CD14-positive monocyte (primary cell): ENCODE data around the gene FTSJ3. TPM values are rescaled to one million over a fixed set of nuclear protein-coding genes. Genes with fewer than 3 reads are reported as not detected.
A peak's percentile ranks its signal among the peaks of the same experiment; 100 is the strongest.

Source experiments
- DNase-seq, 3 donors: peaks; one replicate each; pipeline ENCODE4 v3.0.0-alpha.2; 2011 to 2022
- H2AFZ ChIP-seq: 2 replicates; pipeline ENCODE4 v1.6.0; 2012; ENCODE audit warnings: mild to moderate bottlenecking, low read depth, low read length, inconsistent platforms; ENCODE audit not compliant: insufficient read depth, poor library complexity, severe bottlenecking
- H3K27ac ChIP-seq, 2 donors: 1 replicate in 1 of 2; 2 replicates in 1 of 2; pipeline ENCODE4 v1.5.1; 2012 to 2013; ENCODE audit warnings: low read length in 2 of 2, control low read depth in 1 of 2, inconsistent platforms in 1 of 2, low read depth in 1 of 2, mild to moderate bottlenecking in 1 of 2
- H3K27me3 ChIP-seq, 2 donors: one replicate each; pipeline versions ENCODE4 v1.6.0 to v1.6.1; 2011 to 2013; ENCODE audit warnings: low read length in 2 of 2; ENCODE audit not compliant: control insufficient read depth in 2 of 2, insufficient read depth in 2 of 2
- H3K36me3 ChIP-seq, 2 donors: replicated peaks in 1 of 2; 1 replicate in 1 of 2; 2 replicates in 1 of 2; pipeline versions ENCODE4 v1.5.1 to v1.6.1; 2012 to 2013; ENCODE audit warnings: low read length in 2 of 2, control low read depth in 1 of 2, inconsistent platforms in 1 of 2, mild to moderate bottlenecking in 1 of 2; ENCODE audit not compliant: insufficient read depth in 2 of 2, control insufficient read depth in 1 of 2
- H3K4me1 ChIP-seq, 2 donors: 1 replicate in 1 of 2; 2 replicates in 1 of 2; pipeline versions ENCODE4 v1.5.1 to v1.6.1; 2012 to 2013; ENCODE audit warnings: low read length in 2 of 2, control low read depth in 1 of 2, inconsistent platforms in 1 of 2, mild to moderate bottlenecking in 1 of 2, moderate library complexity in 1 of 2; ENCODE audit not compliant: insufficient read depth in 2 of 2, control insufficient read depth in 1 of 2
- H3K4me2 ChIP-seq: replicated peaks from 2 replicates; pipeline ENCODE3; 2012; ENCODE audit warnings: low read length, moderate library complexity, mild to moderate bottlenecking; ENCODE audit not compliant: poor library complexity, severe bottlenecking; ENCODE audit errors: extremely low read depth
- H3K4me3 ChIP-seq, 3 experiments: fragments of 200-600 bp in 1 of 3; sonication (generic) in 1 of 3; replicated peaks in 1 of 3; 1 replicate in 2 of 3; 2 replicates in 1 of 3; pipeline ENCODE4 v1.5.1; 2011 to 2013; ENCODE audit warnings: low read length in 3 of 3, mild to moderate bottlenecking in 3 of 3, control low read depth in 2 of 3, low read depth in 2 of 3, inconsistent platforms in 1 of 3, moderate library complexity in 1 of 3
- H3K79me2 ChIP-seq: 2 replicates; pipeline ENCODE4 v1.6.0; 2012; ENCODE audit warnings: mild to moderate bottlenecking, control low read depth, inconsistent platforms, low read length, moderate library complexity; ENCODE audit not compliant: insufficient read depth
- H3K9ac ChIP-seq: 2 replicates; pipeline ENCODE4 v1.6.0; 2017; ENCODE audit warnings: low read length, mild to moderate bottlenecking; ENCODE audit not compliant: insufficient read depth, poor library complexity, severe bottlenecking
- H3K9me3 ChIP-seq, 2 donors: replicated peaks in 1 of 2; 1 replicate in 1 of 2; 2 replicates in 1 of 2; pipeline versions ENCODE4 v1.5.1 to v1.6.1; 2012 to 2013; ENCODE audit warnings: low read length in 2 of 2, control low read depth in 1 of 2; ENCODE audit not compliant: control insufficient read depth in 1 of 2, insufficient read depth in 1 of 2
- H4K20me1 ChIP-seq: 2 replicates; pipeline ENCODE4 v1.6.0; 2012; ENCODE audit warnings: mild to moderate bottlenecking, low read length, control low read depth, moderate library complexity; ENCODE audit not compliant: insufficient read depth
- H3K27ac Mint-ChIP-seq, 7 donors: one replicate each; pipeline ENCODE4 v1.8.0; 2020; ENCODE audit warnings: mild to moderate bottlenecking in 7 of 7, mixed read lengths in 7 of 7, moderate library complexity in 6 of 7, inconsistent platforms in 2 of 7
- H3K27me3 Mint-ChIP-seq, 3 donors: one replicate each; pipeline ENCODE4 v1.8.0; 2021 to 2022; ENCODE audit warnings: low read depth in 3 of 3, mild to moderate bottlenecking in 3 of 3, mixed read lengths in 3 of 3, moderate library complexity in 3 of 3, inconsistent platforms in 1 of 3
- H3K36me3 Mint-ChIP-seq, 2 donors: one replicate each; pipeline ENCODE4 v1.8.0; 2020; ENCODE audit warnings: mixed read lengths in 2 of 2, inconsistent platforms in 1 of 2, mild to moderate bottlenecking in 1 of 2
- H3K4me1 Mint-ChIP-seq: one replicate; pipeline ENCODE4 v1.8.0; 2020; ENCODE audit warnings: mild to moderate bottlenecking, mixed read lengths
- H3K4me3 Mint-ChIP-seq, 2 donors: one replicate each; pipeline ENCODE4 v1.8.0; 2020; ENCODE audit warnings: mild to moderate bottlenecking in 2 of 2, mixed read lengths in 2 of 2, moderate library complexity in 1 of 2
- H3K9me3 Mint-ChIP-seq, 7 donors: one replicate each; pipeline ENCODE4 v1.8.0; 2020 to 2022; ENCODE audit warnings: mixed read lengths in 7 of 7, mild to moderate bottlenecking in 6 of 7, moderate library complexity in 6 of 7, inconsistent platforms in 2 of 7
- CTCF ChIP-seq: fragments of 200-600 bp; IDR thresholded peaks from one replicate; pipeline ENCODE4 v1.8.0; 2022; ENCODE audit warnings: antibody characterized with exemption, mild to moderate bottlenecking
- WGBS: methylation state at CpG from one replicate; pipeline ENCODE4 v1.1.5; 2013; ENCODE audit warnings: missing lambda C conversion rate; ENCODE audit not compliant: insufficient coverage; 5-methylcytosine and 5-hydroxymethylcytosine counted together
- intact Hi-C, 2 donors: fragments of 100-400 bp; cut with micrococcal nuclease; formaldehyde crosslinking; loops; one replicate each; pipeline versions ENCODE4 v1.15.0 to v1.15.1; 2023
- polyA plus RNA-seq, 3 donors: library from polyadenylated mRNA; depleted of rRNA in 1 of 3; unstranded in 2 of 3; stranded (reverse) in 1 of 3; fragments of 300-500 nt in 2 of 3; fragments of >200 nt in 1 of 3; fragmentation: Illumina TruSeq in 2 of 3; gene quantifications; 1 replicate in 2 of 3; 2 replicates in 1 of 3; pipeline ENCODE4 v1.2.3, GENCODE V29; 2012 to 2021

Gene FTSJ3
- polyA plus RNA-seq, 3 donors, result 9.2 to 23.7 (median 15.0) TPM

- no peaks in the 10 kb centered on the region for H3K9me3 Mint-ChIP-seq
- Histone ChIP-seq H3K79me2 (peaks cover 100% of the 10 kb centered on the region), H3K9ac (no peak overlapping the region), H2AFZ (no peak overlapping the region), H3K27ac (peak overlapping the region in 1 of 2 donors; percentile 57), H3K9me3 (no peaks in the 10 kb centered on the region), H3K4me3 (no peak overlapping the region), H3K4me2 (no peak overlapping the region), H3K36me3 (peaks cover 37 to 84% of the 10 kb centered on the region in 2 donors), H3K27me3 (no peaks in the 10 kb centered on the region), H4K20me1 (peaks cover 99% of the 10 kb centered on the region), H3K4me1 (peaks cover 3 to 7% of the 10 kb centered on the region in 2 donors)
- no peak for TF ChIP-seq CTCF
- WGBS, result 100% methylated on average over 2 of the region's 4 CpGs
- H3K36me3 Mint-ChIP-seq, result peaks cover 32 to 64% of the 10 kb centered on the region in 2 donors
- peak overlapping the region in 2 of 7 donors; percentile 2 to 44 for H3K27ac Mint-ChIP-seq
- DNase-seq, result no peak
- H3K27me3 Mint-ChIP-seq, result no peaks in the 10 kb centered on the region
- H3K4me3 Mint-ChIP-seq, result no peak overlapping the region
- peaks cover 28% of the 10 kb centered on the region for H3K4me1 Mint-ChIP-seq
- intact Hi-C loops, result no loop called here
Observed at GRCh38 chr17:63780928-63781327, 46.5 kb downstream of the FTSJ3 start.

GRCh38 chr17:63780507-63780906, 47.0 kb downstream of the FTSJ3 start:
- H3K27ac ChIP-seq, result peak overlapping the region in 1 of 2 donors; percentile 57
- H3K9me3 Mint-ChIP-seq, result no peaks in the 10 kb centered on the region
- no peak overlapping the region for H3K4me3 ChIP-seq
- H3K4me1 Mint-ChIP-seq, result peaks cover 31% of the 10 kb centered on the region
- no peak overlapping the region for H2AFZ ChIP-seq
- H3K4me2 ChIP-seq, result no peak overlapping the region
- no peaks in the 10 kb centered on the region for H3K27me3 Mint-ChIP-seq
- H4K20me1 ChIP-seq, result peaks cover 99% of the 10 kb centered on the region
- no peaks in the 10 kb centered on the region for H3K27me3 ChIP-seq
- H3K9ac ChIP-seq, result no peak overlapping the region
- peak overlapping the region in 3 of 7 donors; percentile 7 to 44 (median 16) for H3K27ac Mint-ChIP-seq
- no peak overlapping the region for H3K4me3 Mint-ChIP-seq
- H3K36me3 ChIP-seq, result peaks cover 34 to 79% of the 10 kb centered on the region in 2 donors
- H3K9me3 ChIP-seq, result no peaks in the 10 kb centered on the region
- WGBS, result 100% methylated on average over 1 of the region's 1 CpG
- no peak for TF ChIP-seq CTCF
- intact Hi-C loops, result no loop called here
- peaks cover 32 to 64% of the 10 kb centered on the region in 2 donors for H3K36me3 Mint-ChIP-seq
- peaks cover 100% of the 10 kb centered on the region for H3K79me2 ChIP-seq
- peaks cover 5 to 11% of the 10 kb centered on the region in 2 donors for H3K4me1 ChIP-seq
- DNase-seq, result no peak
